NCI-H2081 (cell line): ENCODE data around the gene LYL1.

Experiments used
- DNase-seq, 2 experiments: peaks; one replicate each; lab custom pipeline; 2025; lab: John Stamatoyannopoulos, UW

The LYL1 gene

DNA sequence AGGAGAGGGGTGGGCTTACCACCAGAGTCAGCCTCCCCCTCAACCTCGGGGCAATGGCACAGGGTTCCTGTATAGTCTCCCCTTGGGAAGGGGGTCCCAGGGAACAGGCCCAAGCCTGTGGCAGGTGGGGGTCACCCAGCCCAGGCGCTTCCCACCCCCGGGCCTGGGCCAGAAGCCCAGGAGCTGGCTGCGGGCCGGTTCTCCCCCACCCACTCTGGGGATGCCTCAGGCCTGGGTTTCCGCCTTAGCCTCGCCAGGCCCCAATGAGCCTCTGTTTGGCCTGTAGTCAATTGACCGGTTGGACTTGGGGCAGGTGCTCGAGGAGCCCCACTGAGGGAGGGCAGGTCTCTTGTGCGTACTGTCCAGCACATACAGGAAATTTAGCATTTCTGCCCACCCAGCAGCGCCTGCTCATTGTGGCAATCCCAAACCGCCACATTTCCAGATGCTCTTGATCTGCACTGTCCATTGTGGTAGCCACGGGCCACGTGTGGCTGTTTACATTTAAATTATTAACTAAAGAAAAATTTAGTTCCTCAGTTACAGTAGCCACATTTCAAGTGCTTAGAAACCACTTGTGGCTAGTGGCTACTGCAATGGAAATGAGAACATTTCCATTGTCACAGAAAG, 9.9 kb downstream of the LYL1 start:
- no peak for DNase-seq

DNA sequence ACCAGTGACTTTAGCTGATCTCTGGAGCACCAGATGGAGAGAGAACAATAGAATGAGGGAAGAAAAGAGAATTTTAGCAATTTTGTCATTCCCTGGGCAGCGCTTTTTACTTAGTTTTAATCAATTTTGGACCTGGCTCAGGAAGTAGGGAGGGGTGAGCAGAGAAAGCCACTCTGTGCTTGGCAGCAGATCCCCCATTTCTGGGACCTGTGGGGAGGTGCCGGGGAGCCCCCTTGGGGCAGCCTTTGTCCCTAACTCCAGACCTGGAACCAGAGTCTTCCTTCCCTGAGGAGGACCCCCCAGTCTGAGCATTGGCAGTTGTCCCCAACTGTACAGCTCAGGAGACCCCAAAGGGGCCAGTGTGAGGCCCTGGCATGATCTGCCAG, 10.5 kb downstream of the LYL1 start:
- DNase-seq: no peak

DNA sequence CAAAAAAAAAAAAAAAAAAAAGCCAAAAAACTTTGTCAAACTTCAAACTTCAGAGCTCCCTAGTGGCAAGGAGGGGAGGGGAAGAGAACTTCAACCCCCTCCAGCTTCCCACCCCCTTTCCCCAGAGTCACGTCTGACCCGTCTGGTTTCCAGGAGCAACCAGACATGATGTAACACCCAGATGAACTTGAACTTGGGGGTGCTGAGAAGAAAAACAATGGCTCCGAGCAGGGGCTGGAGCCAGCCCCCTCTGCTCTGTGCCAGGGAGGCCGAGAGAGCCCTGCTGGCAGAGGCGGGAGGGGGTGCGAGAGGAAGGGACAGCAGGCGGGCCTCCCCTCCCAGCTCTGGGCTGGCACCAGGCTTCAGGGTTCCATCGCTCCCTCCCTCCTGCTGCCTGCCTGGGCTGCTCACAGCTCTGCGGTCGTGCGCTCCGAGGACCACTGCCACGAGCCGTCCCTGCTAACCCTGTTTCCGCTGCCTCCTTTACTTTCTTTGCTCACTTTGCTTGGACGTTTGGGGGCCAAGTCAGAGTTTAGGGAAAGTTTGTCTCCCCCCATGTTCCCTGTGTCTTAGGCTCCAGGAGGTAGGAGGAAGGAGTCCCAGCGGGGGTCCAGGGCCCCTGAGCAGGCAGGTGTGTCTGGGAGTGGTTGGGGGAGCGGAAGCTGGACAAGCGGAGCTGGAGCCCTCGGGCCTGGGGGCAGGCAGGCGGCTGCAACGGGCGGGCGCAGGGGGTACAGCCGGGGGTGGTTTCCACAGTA, 11.1 kb downstream of the LYL1 start:
- no peak for DNase-seq

DNA sequence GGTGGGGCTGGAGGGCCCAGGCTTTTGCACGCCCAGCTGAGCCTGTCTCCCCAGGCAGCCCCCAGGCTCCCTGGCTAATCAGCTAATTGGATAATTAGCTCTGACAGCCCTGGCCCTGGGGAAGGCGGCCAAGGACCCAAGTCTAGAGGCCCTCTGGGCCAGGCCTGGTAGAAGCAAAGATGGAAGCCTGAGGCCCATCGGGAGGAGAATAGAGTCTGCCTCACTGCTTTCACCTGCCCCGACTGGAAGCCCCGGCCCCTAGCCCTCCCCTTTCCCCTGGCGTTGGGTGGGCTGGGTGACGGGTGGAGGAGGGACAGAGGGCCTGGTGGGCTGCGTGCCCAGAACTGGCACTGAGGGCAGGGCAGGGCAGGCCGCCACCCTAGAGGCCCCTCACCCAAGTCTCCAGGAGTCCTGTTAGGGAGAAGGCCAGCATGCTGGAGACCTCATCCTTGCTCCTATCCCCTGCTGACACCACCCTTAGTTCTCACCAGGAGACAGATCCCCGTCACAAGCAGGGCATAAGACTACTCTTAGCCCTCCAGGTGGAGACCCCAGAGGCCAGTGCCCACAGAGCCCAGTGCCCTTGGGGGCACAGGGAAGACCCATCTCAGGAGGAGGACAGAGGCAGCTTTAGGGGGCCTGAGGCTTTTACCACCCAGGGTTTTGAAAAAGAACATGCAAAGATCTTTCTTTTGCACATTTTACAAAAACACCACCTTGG, 12.0 kb downstream of the LYL1 start:
- DNase-seq: no peak

DNA sequence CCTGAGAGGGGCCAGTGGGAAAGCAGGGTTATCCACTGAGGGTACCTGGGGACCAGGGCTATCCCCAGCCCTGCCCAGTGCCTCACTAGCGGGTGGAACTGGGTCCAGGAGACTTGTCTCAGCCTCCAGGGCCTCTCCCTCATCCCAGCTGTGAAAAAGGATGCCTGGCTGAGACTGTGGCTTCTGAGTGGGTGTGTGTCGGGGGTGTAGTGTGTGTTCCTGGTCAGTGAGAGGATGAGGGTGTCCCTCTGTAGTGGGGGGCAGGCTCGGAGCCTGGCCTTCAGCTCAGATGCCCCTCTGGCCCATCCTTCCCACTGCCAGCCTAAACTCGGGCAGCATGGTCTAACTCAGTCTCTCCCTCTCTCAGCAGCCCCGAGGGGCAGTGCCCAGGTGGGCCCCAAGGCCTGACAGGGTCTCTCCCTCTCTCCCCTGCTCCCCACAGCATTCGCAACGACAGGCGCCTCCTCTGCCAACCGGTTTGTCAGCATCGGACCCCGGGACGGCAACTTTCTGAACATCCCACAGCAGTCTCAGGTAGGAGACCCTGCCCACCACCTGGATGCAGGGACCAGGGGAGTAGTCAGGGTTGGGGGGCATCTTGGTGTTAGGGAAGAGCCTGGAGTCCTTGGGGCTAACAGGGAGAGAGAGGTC, 12.7 kb downstream of the LYL1 start:
- no peak for DNase-seq

DNA sequence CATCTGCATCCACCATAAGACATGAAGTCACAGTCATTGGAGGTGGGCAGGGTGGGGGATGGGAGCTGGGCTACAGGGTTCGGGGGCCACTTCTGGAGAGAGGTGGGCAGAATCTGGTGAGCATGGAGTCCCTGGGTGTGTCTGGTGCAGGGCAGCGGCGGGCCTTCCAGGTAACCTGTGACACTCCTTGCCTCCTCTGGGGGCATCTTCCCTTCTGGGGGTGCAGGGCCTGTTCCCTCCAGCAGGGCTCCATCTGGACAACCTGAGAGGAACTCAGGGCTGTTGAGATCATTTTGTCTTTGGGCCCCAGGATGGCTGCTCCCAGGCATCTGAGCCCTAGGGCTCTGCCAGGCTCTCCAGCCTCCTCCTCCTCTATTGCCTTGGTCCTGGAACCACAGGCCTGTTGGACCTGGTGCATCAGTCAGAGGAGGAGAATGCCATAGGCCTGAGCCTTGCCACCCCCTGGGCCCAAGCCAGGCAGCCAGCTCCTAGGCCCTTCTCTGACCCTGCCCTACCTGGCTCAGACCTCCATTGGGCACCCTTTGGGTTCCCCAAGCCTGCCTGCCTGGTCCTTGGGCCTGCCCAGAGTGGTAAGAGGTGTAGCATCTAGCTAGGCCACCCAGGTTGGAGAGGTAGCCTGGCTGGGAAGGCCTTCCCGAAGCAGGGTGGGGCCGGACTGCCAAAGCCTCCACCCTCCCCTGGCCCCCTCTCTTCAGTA, 13.4 kb downstream of the LYL1 start:
- no peak for DNase-seq

DNA sequence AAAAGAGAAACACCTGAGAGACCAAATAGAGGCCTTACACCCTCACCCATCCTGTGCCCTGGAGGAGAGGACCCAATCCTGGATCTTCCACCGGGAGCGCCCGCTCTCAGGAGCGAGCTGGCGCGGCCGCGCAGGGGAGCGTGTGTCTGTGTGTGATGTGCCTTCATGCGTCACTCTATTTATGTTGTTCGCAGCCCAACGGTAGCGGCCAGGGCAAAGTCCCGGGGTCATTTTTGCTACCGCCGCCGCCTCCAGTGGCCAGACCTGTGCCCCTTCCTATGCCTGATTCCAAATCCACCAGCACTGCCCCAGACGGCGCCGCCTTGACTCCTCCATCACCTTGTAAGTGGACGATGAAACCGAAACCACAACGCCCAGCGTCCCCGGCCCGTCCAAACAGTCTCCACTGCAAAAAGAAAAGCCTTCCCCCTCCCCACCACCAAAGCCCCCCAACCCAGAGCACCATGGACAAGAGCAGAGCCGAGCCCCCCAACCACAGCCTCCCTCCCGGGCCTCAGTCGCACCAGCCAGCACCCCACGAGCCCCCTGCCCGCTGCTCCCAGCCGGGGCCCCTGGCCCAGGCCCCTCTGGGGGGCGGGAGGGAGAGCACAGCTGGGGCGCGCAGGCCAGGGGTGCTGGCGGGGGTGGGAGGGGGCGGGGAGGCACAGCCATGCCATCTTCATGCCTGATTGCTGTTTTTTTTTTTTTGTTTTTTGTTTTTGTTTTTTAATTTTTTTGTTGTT, 14.7 kb downstream of the LYL1 start:
- DNase-seq: no peak

DNA sequence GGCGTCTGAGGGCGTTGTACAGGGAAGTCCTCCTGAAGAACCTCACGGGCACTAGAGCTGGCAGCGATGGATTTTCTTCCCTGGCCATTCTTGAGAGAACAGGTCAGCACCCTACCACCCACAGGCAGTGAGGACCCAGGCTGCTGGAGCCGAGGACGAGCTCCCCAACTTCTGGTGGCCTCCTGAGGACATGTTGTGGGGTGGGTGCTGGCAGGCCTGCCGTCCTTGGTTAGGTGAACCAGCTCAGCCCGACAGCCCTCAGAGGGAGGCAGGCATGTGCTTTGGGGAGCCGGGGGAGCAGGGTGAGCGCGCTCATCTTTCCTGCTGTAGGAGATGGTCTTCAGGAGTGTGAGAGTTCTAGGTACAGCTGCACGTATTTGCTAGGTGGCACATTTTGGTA, 15.4 kb downstream of the LYL1 start:
- no peak for DNase-seq

DNA sequence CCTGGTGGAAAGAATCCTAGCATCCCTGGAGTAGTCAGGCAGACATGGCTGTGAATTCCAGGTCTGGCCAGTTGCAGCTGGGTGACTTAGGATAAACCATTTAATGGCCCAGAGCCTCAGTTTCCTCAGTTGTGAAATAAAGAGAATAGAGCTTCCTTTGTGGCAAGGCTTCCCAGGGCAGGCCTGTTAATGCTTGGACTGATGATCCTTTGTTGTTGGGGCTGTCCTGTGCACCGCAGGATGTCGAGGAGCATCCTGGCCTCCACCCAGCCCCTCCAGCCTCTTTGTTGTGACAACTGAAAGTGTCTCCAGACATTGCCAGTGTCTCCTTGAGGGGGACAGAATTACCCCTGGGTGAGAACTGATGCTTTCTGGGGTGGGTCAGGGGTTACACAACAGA, 16.3 kb downstream of the LYL1 start:
- no peak for DNase-seq

DNA sequence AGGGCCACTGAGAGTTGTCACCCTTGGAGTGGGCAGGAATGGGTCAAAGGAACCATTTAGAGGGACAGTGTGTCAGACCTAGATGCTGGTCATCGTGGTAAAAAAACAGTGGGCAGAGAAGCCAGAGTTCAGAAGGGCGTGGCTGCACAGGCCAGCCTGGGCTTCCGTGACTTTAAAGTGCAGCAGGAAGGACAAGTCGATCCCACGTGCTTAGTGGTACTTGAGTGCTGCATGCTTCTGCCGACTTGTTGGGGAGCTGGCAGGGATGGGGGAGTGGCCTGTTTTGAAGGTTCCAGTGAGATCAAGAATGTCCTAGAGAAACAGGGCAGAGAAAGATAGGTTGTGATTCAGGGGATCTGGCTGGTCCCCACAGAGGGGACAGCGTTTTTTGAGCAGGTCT, 17.0 kb downstream of the LYL1 start:
- no peak for DNase-seq

DNA sequence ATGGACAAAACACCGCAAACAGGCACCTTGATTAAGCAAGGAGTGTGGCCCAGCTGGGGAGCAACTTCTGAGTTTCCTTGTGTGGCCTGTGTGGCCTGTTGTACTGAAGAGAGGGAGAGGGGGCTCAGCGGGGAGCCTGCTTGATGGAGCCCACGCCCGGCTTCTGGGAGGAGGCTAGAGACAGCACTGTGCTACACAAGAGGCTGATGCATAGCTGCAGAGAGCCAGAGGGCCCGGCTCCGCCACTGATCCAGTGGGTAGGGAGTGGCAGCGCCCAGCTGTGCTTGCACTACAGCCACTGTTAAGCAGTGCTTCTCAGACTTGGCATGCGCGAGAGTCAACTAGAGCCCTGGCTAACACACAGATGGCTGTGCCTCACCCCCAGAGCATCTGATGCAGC, 19.0 kb downstream of the LYL1 start:
- DNase-seq: no peak

DNA sequence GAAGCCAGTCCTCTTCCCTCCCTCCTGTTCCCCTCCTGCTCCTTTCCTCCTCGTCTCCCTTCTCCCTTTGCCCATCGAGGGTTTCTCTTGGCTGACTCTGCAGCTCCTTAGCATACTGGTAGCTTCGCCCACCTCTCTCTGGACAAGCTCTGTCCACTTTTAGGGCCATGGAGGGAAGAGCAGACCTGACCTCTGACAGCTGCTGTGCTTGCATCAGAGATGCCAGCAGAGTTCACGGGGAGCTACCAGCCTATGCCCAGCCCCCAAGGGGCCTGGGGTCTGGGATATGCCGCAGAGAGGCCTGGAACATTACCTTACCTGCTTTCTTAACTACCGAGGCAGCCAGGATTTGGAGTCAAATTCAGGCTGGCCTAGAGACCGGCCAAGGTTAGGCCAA, 19.7 kb downstream of the LYL1 start:
- no peak for DNase-seq

DNA sequence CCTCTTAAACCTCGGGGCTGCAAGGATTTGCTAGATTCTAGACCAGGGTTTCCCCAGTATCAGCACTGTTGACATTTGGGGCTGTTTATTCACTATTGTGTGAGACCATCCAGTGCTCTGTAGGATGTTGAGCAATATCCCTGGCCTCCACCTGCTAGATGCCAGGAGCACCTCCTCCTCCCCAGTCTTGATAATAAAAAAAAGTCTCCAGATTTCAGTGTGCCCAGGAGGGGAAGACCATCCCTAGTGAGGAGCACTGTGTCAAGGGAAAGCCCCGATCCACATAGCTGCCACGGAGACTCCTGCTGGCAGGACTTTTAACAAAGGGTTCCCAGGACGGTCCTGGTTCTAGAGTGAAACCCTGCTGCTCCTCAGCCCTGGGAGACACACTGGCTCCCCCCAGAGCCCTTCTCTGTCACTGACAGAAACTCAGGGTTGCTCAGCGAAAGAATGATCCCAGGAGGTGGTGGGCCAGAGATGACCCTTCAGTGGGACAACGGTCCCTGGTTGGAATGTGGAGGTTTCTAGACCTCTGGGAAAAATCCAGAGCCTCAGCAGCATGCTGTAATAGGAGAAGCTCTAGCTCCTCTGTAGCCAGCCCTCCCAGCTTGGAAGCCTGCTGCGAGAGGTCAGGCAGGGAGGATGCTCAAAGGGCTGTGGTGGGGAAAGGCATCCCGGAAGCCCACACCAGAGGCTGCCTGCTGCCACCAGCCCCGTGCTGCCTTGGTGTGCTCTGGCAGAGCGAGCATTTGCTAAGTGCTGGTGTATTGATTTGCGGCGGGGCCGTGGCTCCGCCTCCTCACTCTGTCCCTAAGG, 20.3 kb downstream of the LYL1 start:
- DNase-seq: no peak

DNA sequence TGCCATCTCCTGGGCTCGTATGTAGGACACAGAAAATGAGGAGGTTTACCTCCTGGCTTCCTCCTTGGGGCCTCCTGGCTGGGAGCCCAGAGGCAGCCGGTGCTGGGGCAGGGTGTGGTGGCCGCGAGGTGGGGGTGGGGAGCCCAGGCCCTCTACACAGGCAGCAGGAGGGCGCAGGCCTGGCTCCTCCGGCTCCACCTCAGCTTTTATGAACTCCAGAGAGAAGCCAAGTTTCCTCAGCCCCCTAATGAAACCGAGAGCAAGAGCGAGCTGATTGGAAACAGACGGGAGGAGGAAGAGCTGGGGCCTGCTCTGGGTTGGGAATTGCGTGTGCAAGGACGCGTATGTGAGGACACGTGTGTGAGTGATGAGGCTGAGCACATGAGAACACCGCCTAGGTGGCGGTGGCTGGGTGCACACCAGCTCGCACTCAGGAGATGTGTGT, 23.1 kb downstream of the LYL1 start:
- peak; percentile 35 to 41 for DNase-seq

DNA sequence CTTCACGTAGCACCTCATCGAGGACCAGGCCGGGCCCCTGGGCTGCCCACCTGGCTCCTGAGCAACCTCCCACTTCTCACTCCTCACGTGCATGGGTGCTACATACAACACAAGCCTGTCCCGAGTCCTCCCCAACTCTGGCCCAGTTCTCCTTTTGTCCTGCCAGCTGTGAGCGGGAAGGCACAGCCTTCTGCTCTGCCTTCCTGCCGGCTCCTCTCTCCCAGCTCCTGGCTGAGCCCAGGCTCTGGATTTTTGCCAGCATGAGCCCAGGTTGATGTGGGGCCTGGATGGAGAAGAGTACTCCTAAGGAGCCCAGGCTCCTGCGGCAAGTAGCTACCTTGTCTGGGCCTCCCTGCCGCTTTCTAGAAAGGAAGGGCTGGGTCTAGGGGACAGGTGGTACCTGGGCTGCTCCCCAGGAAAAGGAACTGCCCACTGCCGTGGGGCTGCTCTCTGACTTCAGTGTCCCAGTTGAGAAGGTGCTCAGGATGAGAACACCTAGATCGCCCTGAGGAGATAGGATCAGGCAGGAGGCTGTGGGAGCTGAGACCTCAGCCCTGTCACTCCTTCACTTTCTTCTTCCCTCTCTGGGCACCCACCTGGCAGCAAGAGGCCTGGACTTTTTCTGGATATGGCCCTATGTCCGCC, 23.6 kb downstream of the LYL1 start:
- peak in 1 of 2 experiments; percentile 35 for DNase-seq

DNA sequence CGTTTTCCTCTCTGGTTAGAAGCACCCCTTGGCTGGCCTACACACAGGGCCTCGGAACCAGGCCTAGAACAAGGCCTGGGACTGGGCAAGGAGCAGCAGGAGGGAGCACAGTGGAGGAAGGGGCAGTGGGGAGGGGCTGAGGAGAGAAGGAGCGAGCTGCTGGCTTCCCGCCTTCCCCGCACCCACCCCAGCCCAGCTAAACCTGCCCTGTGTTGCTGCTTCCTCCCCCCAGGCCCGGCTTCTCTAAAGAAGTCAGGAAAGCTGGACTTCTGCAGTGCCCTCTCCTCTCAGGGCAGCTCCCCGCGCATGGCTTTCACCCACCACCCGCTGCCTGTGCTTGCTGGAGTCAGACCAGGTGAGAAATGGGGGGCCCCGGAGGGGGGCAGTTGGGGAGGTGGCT, 24.3 kb downstream of the LYL1 start:
- no peak for DNase-seq

DNA sequence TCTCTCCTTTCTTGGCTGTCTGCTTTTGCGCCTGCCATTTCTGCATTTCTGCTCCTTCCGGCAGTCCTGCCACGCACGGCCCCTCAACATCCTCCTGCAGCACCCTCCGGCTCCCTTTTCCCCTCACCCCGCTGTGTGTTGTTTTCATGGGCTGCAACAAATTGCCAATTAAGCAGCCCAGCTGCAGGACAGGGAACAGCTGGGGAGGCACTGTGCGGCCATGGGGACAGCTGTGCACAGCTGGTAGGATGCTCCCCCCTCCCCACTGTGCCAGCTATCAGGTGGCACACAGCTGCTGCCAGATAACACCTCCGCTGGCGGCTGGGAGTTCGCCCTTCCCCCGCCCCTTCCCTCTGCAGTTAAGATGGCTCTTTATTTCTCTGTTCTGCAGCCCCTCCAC, 25.4 kb downstream of the LYL1 start:
- DNase-seq: peak in 1 of 2 experiments; percentile 7

DNA sequence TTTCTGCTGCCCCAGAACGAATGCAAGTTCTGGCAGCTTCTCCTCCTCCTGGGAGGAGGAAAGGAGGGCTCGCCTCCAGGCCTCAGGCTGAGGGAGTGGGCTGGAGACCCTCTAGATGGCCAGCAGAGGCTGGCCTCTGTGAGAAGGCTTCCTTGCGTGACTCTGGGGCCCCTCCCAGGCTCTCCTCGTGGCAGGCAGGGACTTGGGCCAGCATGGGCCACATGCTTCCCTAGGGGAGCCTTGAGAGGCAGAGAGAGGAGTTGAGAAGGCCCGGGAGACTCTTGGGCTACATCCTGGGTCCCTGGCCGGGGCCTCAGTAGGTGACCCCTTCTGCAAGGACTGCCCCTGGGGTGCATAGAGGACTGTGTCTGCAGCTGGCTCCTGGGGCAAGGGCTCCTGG, 25.9 kb downstream of the LYL1 start:
- no peak for DNase-seq

DNA sequence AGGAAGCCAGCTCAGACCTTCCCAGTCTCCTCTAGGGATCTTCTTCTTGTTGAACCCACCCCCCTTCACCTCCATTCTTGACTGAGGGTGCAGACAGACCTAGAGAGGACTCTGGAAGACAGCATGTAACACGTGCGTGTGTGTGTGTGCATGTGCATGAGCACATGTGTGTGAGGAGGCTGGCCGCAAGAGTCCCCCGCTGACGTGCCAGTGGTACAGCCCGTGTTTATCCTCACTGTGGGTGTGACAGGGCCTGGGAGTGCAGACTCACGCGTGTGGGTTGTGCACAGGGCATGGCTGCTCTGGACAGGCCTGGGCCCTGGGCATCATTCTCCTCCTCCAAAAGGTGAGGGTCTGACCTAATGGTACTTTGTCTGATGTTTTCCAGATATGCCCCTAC, 26.3 kb downstream of the LYL1 start:
- DNase-seq: no peak

DNA sequence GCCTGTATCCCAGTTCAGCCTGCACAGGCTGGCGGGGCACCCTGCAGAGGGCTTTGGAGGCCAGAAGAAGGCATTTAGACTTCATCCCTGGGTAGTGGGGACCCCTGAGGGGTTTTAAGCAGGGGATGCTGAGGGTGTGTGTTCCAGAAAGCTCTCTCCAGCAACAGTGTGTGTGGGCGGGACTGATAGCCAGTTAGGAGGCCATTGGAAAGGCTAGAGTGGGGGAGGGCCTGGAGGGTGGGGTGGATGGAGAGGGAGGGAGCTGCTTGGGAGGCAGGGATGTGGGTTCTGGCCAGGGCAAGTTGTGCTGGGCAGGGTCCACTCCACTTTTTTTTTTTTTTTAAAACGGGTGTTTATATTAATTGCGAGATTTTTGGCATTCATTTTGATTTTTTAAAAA, 28.3 kb downstream of the LYL1 start:
- no peak for DNase-seq
